Sigmoid colon (tissue), 7 donors: Measurements from ENCODE around the gene TBCCD1. TPM values are rescaled to one million over a fixed set of nuclear protein-coding genes. Genes with fewer than 3 reads are reported as not detected.
"Not testable (repeated sequence)": the region's sequence is repeated elsewhere in the genome, so short reads cannot be mapped to it uniquely, and the experiment has no call there.

Source experiments
- DNase-seq: peaks from one replicate; pipeline ENCODE4 v3.0.0-alpha.2; 2019
- H3K27ac ChIP-seq, 4 donors: fragments of 200-600 bp; sonication (generic); one replicate each; pipeline ENCODE4 v1.5.1; 2016 to 2019; ENCODE audit warnings: mild to moderate bottlenecking in 1 of 4
- H3K27me3 ChIP-seq, 3 donors: fragments of 200-600 bp; sonication (generic); one replicate each; pipeline ENCODE4 v1.5.1; 2019; ENCODE audit warnings: mild to moderate bottlenecking in 1 of 3
- H3K36me3 ChIP-seq, 4 donors: fragments of 200-600 bp; sonication (generic); one replicate each; pipeline ENCODE4 v1.5.1; 2016 to 2019
- H3K4me1 ChIP-seq, 4 donors: fragments of 200-600 bp; sonication (generic); one replicate each; pipeline ENCODE4 v1.5.1; 2017 to 2019
- H3K4me3 ChIP-seq, 4 donors: fragments of 200-600 bp; sonication (generic); one replicate each; pipeline ENCODE4 v1.5.1; 2017 to 2019; ENCODE audit warnings: mild to moderate bottlenecking in 2 of 4, moderate library complexity in 1 of 4
- H3K9me3 ChIP-seq, 4 donors: fragments of 200-600 bp in 3 of 4; sonication (generic) in 3 of 4; one replicate each; pipeline versions ENCODE4 v1.5.1 to v1.6.1; 2013 to 2019
- CTCF ChIP-seq, 4 experiments: fragments of 450-650 bp in 3 of 4; fragments of 200-600 bp in 1 of 4; IDR thresholded peaks; one replicate each; pipeline ENCODE4 v1.5.1; 2016 to 2019; ENCODE audit warnings: antibody characterized with exemption in 4 of 4, mild to moderate bottlenecking in 3 of 4, moderate library complexity in 2 of 4
- EP300 ChIP-seq, 4 donors: sonication (generic); formaldehyde crosslinking; IDR thresholded peaks; one replicate each; pipeline ENCODE4 v1.6.1; 2017; ENCODE audit warnings: antibody characterized with exemption in 4 of 4
- POLR2A ChIP-seq, 2 donors: fragments of 450-650 bp; IDR thresholded peaks; one replicate each; pipeline ENCODE4 v1.6.1; 2016; ENCODE audit warnings: antibody characterized with exemption in 2 of 2, mild to moderate bottlenecking in 2 of 2, moderate library complexity in 2 of 2
- POLR2AphosphoS5 ChIP-seq, 4 donors: sonication (generic); formaldehyde crosslinking; IDR thresholded peaks; one replicate each; pipeline ENCODE4 v1.6.1; 2017; ENCODE audit warnings: antibody characterized with exemption in 4 of 4
- WGBS, 2 donors: extraction: QIAGEN DNeasy Blood & Tissue Kit; methylation state at CpG; one replicate each; pipeline ENCODE4 v1.1.7; 2013; 5-methylcytosine and 5-hydroxymethylcytosine counted together
- intact Hi-C: fragments of 100-400 bp; cut with DNase I; formaldehyde crosslinking; loops from one replicate; pipeline ENCODE4 v1.15.1; 2023
- polyA plus RNA-seq, 3 donors: library from polyadenylated mRNA; stranded (reverse); fragments of 200-250 nt; gene quantifications; one replicate each; pipeline ENCODE4 v1.2.3, GENCODE V29; 2013
- total RNA-seq, 4 donors: library from RNA; depleted of rRNA; stranded (reverse); fragments of >200 nt; gene quantifications; one replicate each; pipeline ENCODE4 v1.1.0, GENCODE V29; 2016
- donor health status: healthy with polysubstance abuse.
- donor health status: Bipolar disorder and iron deficiency.
- donor health status: healthy.

Gene TBCCD1
- total and polyA plus RNA-seq, 7 donors, result 4.9 to 14.3 (median 9.7) TPM

DNA sequence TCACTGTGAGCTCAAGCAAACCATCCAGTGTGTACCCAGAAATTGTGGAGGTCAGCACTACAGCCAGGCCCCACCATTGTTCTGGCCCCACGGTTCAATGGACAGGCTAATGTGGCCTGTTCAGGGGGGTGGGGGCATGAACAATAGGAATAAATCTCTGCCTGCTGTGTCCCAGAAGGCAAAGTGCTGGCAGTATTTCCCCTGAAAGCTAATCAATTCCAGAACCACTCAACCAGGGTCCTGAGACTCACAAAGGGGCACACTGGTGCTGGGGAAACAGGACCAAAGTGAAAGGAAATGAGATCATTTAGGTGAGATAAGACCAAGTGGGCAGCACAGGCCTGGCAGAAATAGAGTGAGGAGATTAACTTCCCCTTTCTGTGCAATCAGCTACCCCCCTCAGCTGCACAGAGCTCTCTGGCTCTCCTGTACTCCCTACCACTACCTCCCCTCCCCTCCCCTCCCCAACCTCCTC lies 34.5 kb downstream of the TBCCD1 start:
- Histone ChIP-seq H3K4me1 (no peaks in the 10 kb centered on the region), H3K27ac (no peak overlapping the region), H3K9me3 (no peaks in the 10 kb centered on the region), H3K36me3 (no peaks in the 10 kb centered on the region), H3K4me3 (no peak overlapping the region), H3K27me3 (no peaks in the 10 kb centered on the region)
- intact Hi-C loops, result no loop called here
- TF ChIP-seq POLR2A (IDR thresholded peaks at IDR 0.05) (no peak), POLR2AphosphoS5 (IDR thresholded peaks at IDR 0.05) (no peak), EP300 (IDR thresholded peaks at IDR 0.05) (no peak), CTCF (IDR thresholded peaks at IDR 0.05) (no peak)
- DNase-seq, result no peak
- 34 to 81% methylated on average over 1 of the region's 1 CpG for WGBS, 2 donors

- WGBS, 2 donors, result 93 to 97% methylated on average over 3 of the region's 3 CpGs
- H3K27me3 ChIP-seq, H3K36me3 ChIP-seq, H3K4me3 ChIP-seq, H3K4me1 ChIP-seq, H3K27ac ChIP-seq, H3K9me3 ChIP-seq, DNase-seq, intact Hi-C loops: not testable (repeated sequence)
Observed at GRCh38 chr3:186531694-186532093, 35.4 kb downstream of the TBCCD1 start.

DNA sequence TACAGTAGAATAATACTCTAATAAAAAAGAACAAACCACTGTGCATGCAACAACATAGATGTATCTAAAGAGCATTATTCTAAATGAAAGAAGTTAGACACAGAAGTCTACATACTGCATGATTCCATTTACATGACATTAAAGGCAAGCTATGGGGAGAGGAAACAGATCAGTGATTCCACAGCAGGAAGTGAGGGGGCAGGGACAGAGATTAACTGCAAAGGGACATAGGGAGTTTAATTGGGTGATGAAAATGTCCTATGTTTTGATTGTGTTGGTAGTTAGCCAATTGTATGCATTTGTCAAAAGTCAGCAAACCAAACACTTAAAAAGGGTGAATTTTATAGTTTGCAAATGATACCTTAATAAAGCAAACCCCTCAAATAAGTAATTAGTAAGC lies 36.7 kb downstream of the TBCCD1 start:
- no peak overlapping the region for H3K27ac ChIP-seq
- no peaks in the 10 kb centered on the region for H3K4me1 ChIP-seq
- no peaks in the 10 kb centered on the region for H3K27me3 ChIP-seq
- intact Hi-C loops, result no loop called here
- H3K36me3 ChIP-seq, result no peaks in the 10 kb centered on the region
- DNase-seq, result no peak
- TF ChIP-seq CTCF (IDR thresholded peaks at IDR 0.05), result no peak
- no peak for TF ChIP-seq POLR2A (IDR thresholded peaks at IDR 0.05)
- TF ChIP-seq EP300 (IDR thresholded peaks at IDR 0.05), result no peak
- TF ChIP-seq POLR2AphosphoS5 (IDR thresholded peaks at IDR 0.05), result no peak
- H3K9me3 ChIP-seq, result no peaks in the 10 kb centered on the region
- H3K4me3 ChIP-seq, result no peak overlapping the region

DNA sequence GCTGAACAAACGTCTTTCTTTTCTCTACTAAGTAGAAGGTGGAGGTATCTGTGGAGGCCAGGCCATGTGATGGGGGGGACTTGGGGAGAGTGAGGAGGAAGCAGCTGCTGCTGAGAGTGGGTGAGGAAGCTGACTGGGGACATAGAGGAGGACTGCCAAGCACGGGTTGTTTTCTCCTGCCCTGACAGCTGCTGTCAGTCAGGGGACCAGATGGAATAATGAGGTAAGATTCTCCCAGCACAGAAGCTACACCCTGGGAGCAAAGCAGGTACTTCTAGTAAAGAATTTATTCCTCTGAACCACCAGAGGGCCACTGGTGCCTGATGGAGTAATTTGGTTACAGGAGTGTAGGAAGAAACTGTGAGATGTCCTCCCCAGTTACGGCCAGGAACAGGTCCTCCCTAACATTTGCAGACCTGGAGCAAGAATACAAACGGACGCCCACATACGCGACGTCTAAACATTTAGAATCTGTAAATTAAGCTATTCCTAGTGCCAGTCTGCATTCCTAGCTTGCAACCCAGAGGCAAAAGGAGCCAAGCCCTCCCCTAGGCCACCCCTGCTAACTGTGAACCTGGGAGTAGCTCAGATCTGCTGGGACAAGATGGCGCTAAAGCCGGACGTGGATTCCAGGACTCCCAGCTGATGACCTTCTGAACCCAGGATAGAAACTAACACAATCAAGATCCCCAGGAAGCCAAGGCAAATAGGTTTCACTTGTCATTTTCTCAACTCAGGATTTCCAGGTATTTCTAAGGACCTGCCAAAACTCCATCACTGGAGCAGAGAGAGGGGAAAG lies 37.7 kb downstream of the TBCCD1 start:
- H3K27me3 ChIP-seq, result no peaks in the 10 kb centered on the region
- DNase-seq, result no peak
- WGBS, 2 donors, result 72 to 85% methylated on average over 11 of the region's 11 CpGs
- intact Hi-C loops, result no loop called here
- no peak overlapping the region for H3K27ac ChIP-seq
- no peaks in the 10 kb centered on the region for H3K9me3 ChIP-seq
- no peaks in the 10 kb centered on the region for H3K36me3 ChIP-seq
- H3K4me1 ChIP-seq, result no peaks in the 10 kb centered on the region
- H3K4me3 ChIP-seq, result no peak overlapping the region
- TF ChIP-seq CTCF (IDR thresholded peaks at IDR 0.05), result no peak
- TF ChIP-seq POLR2AphosphoS5 (IDR thresholded peaks at IDR 0.05), result no peak
- TF ChIP-seq EP300 (IDR thresholded peaks at IDR 0.05), result no peak
- no peak for TF ChIP-seq POLR2A (IDR thresholded peaks at IDR 0.05)

GRCh38 chr3:186526256-186526606 lies 40.9 kb downstream of the TBCCD1 start:
- intact Hi-C loops, result no loop called here
- no peaks in the 10 kb centered on the region for H3K4me1 ChIP-seq
- no peaks in the 10 kb centered on the region for H3K27me3 ChIP-seq
- no peak for TF ChIP-seq EP300 (IDR thresholded peaks at IDR 0.05)
- TF ChIP-seq POLR2A (IDR thresholded peaks at IDR 0.05), result no peak
- TF ChIP-seq POLR2AphosphoS5 (IDR thresholded peaks at IDR 0.05), result no peak
- no peak for TF ChIP-seq CTCF (IDR thresholded peaks at IDR 0.05)
- no peak overlapping the region for H3K27ac ChIP-seq
- no peak overlapping the region for H3K4me3 ChIP-seq
- 67 to 86% methylated on average over 6 of the region's 6 CpGs for WGBS, 2 donors
- no peak for DNase-seq
- no peaks in the 10 kb centered on the region for H3K36me3 ChIP-seq
- no peaks in the 10 kb centered on the region for H3K9me3 ChIP-seq
